Tibial nerve (tissue), 4 donors: ENCODE results near the gene CORO2A. TPM values are rescaled to one million over a fixed set of nuclear protein-coding genes. Genes with fewer than 3 reads are reported as not detected.

Experiments used
- DNase-seq, 2 donors: peaks; one replicate each; pipeline ENCODE4 v3.0.0-alpha.2; 2019; ENCODE audit warnings: low spot score in 2 of 2
- H3K27ac ChIP-seq, 4 donors: fragments of 200-600 bp; sonication (generic) in 3 of 4; one replicate each; pipeline ENCODE4 v1.5.1; 2017 to 2019; ENCODE audit warnings: mild to moderate bottlenecking in 1 of 4
- H3K27me3 ChIP-seq, 2 donors: fragments of 200-600 bp; sonication (generic) in 1 of 2; one replicate each; pipeline versions ENCODE4 v1.5.1 to v1.6.0; 2017 to 2019
- H3K36me3 ChIP-seq, 3 donors: fragments of 200-600 bp; sonication (generic); one replicate each; pipeline ENCODE4 v1.5.1; 2018 to 2019
- H3K4me1 ChIP-seq, 4 donors: fragments of 200-600 bp; sonication (generic) in 3 of 4; one replicate each; pipeline ENCODE4 v1.5.1; 2017 to 2019
- H3K4me3 ChIP-seq, 4 donors: fragments of 200-600 bp; sonication (generic) in 3 of 4; one replicate each; pipeline ENCODE4 v1.5.1; 2017 to 2019; ENCODE audit warnings: mild to moderate bottlenecking in 1 of 4, moderate library complexity in 1 of 4
- H3K9me3 ChIP-seq, 4 donors: fragments of 200-600 bp; sonication (generic) in 3 of 4; one replicate each; pipeline ENCODE4 v1.5.1; 2017 to 2019
- CTCF ChIP-seq, 5 experiments: fragments of 200-600 bp in 3 of 5; fragments of 450-650 bp in 2 of 5; sonication (generic) in 3 of 5; IDR thresholded peaks; one replicate each; pipeline ENCODE4 v1.5.1; 2016 to 2019; ENCODE audit warnings: antibody characterized with exemption in 5 of 5, mild to moderate bottlenecking in 3 of 5, moderate library complexity in 2 of 5
- EP300 ChIP-seq, 2 donors: sonication (generic); formaldehyde crosslinking; IDR thresholded peaks; one replicate each; pipeline ENCODE4 v1.6.1; 2017; ENCODE audit warnings: antibody characterized with exemption in 2 of 2, mild to moderate bottlenecking in 1 of 2
- POLR2A ChIP-seq, 2 donors: fragments of 450-650 bp; IDR thresholded peaks; one replicate each; pipeline ENCODE4 v1.6.1; 2017; ENCODE audit warnings: antibody characterized with exemption in 2 of 2, mild to moderate bottlenecking in 2 of 2, moderate library complexity in 2 of 2
- WGBS, 2 donors: methylation state at CpG; one replicate each; pipeline ENCODE4 v1.1.5; 2018; 5-methylcytosine and 5-hydroxymethylcytosine counted together
- total RNA-seq, 4 donors: library from RNA; depleted of rRNA; stranded (reverse); fragments of >200 nt; gene quantifications; one replicate each; pipeline ENCODE4 v1.1.0, GENCODE V29; 2016

CORO2A gene
- total RNA-seq, 4 donors from 2014 or later = 1.9 to 3.3 (median 3.2) TPM

GRCh38 chr9:98104445-98104881 is 88.0 kb downstream of the CORO2A start:
- TF ChIP-seq EP300 (IDR thresholded peaks at IDR 0.05) (peak in 1 of 2 donors; percentile 20), CTCF (IDR thresholded peaks at IDR 0.05) (no peak), POLR2A (IDR thresholded peaks at IDR 0.05) (no peak)
- Histone ChIP-seq H3K9me3 (peaks cover 0 to 12% (median 0%) of the 10 kb centered on the region in 4 donors), H3K4me3 (no peak overlapping the region), H3K36me3 (peaks cover 0 to 40% (median 0%) of the 10 kb centered on the region in 3 donors), H3K27me3 (no peaks in the 10 kb centered on the region), H3K27ac (peak overlapping the region in 2 of 4 donors; percentile 25 to 59), H3K4me1 (peaks cover 0 to 55% (median 5%) of the 10 kb centered on the region in 4 donors)
- WGBS, 2 donors = 80 to 84% methylated on average over 3 of the region's 3 CpGs
- no peak for DNase-seq

GRCh38 chr9:98101868-98102273 is 90.6 kb downstream of the CORO2A start:
- Histone ChIP-seq H3K9me3 (peaks cover 0 to 7% (median 0%) of the 10 kb centered on the region in 4 donors), H3K27ac (peak overlapping the region in 1 of 4 donors; percentile 67), H3K4me3 (no peak overlapping the region), H3K4me1 (peaks cover 0 to 44% (median 5%) of the 10 kb centered on the region in 4 donors), H3K27me3 (no peaks in the 10 kb centered on the region), H3K36me3 (peaks cover 0 to 25% (median 0%) of the 10 kb centered on the region in 3 donors)
- no peak for DNase-seq
- WGBS, 2 donors = 23 to 34% methylated on average over 6 of the region's 6 CpGs
- TF ChIP-seq EP300 (IDR thresholded peaks at IDR 0.05) (no peak), POLR2A (IDR thresholded peaks at IDR 0.05) (no peak), CTCF (IDR thresholded peaks at IDR 0.05) (no peak)

DNA sequence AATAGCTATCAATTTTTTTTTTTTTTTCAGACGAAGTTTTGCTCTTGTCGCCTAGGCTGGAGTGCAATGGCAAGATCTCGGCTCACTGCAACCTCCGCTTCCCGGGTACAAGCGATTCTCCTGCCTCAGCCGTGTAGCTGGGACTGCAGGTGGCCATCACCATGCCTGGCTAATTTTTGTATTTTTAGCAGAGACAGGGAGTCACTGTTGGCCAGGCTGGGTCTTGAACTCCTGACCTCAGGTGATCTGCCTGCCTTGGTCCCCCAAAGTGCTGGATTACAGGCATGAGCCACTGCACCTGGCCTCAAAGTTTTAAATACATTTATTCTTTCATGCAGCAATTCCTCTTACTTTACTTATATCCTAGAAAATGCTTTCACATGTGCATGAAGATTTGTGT is 91.0 kb downstream of the CORO2A start:
- no peaks in the 10 kb centered on the region for H3K27me3 ChIP-seq
- H3K36me3 ChIP-seq = peaks cover 0 to 25% (median 0%) of the 10 kb centered on the region in 3 donors
- H3K27ac ChIP-seq = peak overlapping the region in 1 of 4 donors; percentile 67
- peaks cover 0 to 2% (median 0%) of the 10 kb centered on the region in 4 donors for H3K9me3 ChIP-seq
- no peak overlapping the region for H3K4me3 ChIP-seq
- WGBS, 2 donors = 91 to 93% methylated on average over 7 of the region's 7 CpGs
- no peak for TF ChIP-seq EP300 (IDR thresholded peaks at IDR 0.05)
- TF ChIP-seq POLR2A (IDR thresholded peaks at IDR 0.05) = no peak
- TF ChIP-seq CTCF (IDR thresholded peaks at IDR 0.05) = no peak
- no peak for DNase-seq
- H3K4me1 ChIP-seq = peaks cover 0 to 43% (median 5%) of the 10 kb centered on the region in 4 donors

- TF ChIP-seq EP300 (IDR thresholded peaks at IDR 0.05) = no peak
- TF ChIP-seq CTCF (IDR thresholded peaks at IDR 0.05) = no peak
- TF ChIP-seq POLR2A (IDR thresholded peaks at IDR 0.05) = no peak
These were observed 92.0 kb downstream of the CORO2A start for GRCh38 chr9:98100456-98100855.

GRCh38 chr9:98099898-98100297 is 92.5 kb downstream of the CORO2A start:
- H3K36me3 ChIP-seq = peaks cover 0 to 28% (median 0%) of the 10 kb centered on the region in 3 donors
- H3K9me3 ChIP-seq = no peaks in the 10 kb centered on the region
- H3K4me3 ChIP-seq = no peak overlapping the region
- TF ChIP-seq POLR2A (IDR thresholded peaks at IDR 0.05) (no peak), CTCF (IDR thresholded peaks at IDR 0.05) (no peak), EP300 (IDR thresholded peaks at IDR 0.05) (no peak)
- 78 to 80% methylated on average over 5 of the region's 5 CpGs for WGBS, 2 donors
- H3K27me3 ChIP-seq = no peaks in the 10 kb centered on the region
- H3K27ac ChIP-seq = peak overlapping the region in 1 of 4 donors; percentile 34
- DNase-seq = no peak
- peaks cover 0 to 42% (median 5%) of the 10 kb centered on the region in 4 donors for H3K4me1 ChIP-seq

More at GRCh38 chr9:98100456-98100855, 92.0 kb downstream of the CORO2A start:
- DNase-seq = no peak
- H3K4me3 ChIP-seq = no peak overlapping the region
- H3K4me1 ChIP-seq = peaks cover 0 to 43% (median 5%) of the 10 kb centered on the region in 4 donors
- H3K36me3 ChIP-seq = peaks cover 0 to 25% (median 0%) of the 10 kb centered on the region in 3 donors
- peak overlapping the region in 1 of 4 donors; percentile 34 for H3K27ac ChIP-seq
- H3K9me3 ChIP-seq = no peaks in the 10 kb centered on the region
- H3K27me3 ChIP-seq = no peaks in the 10 kb centered on the region
